ENCODE results near the gene EPB41L1.
A peak's percentile ranks its signal among the peaks of the same experiment; 100 is the strongest.

EPB41L1 gene

DNA sequence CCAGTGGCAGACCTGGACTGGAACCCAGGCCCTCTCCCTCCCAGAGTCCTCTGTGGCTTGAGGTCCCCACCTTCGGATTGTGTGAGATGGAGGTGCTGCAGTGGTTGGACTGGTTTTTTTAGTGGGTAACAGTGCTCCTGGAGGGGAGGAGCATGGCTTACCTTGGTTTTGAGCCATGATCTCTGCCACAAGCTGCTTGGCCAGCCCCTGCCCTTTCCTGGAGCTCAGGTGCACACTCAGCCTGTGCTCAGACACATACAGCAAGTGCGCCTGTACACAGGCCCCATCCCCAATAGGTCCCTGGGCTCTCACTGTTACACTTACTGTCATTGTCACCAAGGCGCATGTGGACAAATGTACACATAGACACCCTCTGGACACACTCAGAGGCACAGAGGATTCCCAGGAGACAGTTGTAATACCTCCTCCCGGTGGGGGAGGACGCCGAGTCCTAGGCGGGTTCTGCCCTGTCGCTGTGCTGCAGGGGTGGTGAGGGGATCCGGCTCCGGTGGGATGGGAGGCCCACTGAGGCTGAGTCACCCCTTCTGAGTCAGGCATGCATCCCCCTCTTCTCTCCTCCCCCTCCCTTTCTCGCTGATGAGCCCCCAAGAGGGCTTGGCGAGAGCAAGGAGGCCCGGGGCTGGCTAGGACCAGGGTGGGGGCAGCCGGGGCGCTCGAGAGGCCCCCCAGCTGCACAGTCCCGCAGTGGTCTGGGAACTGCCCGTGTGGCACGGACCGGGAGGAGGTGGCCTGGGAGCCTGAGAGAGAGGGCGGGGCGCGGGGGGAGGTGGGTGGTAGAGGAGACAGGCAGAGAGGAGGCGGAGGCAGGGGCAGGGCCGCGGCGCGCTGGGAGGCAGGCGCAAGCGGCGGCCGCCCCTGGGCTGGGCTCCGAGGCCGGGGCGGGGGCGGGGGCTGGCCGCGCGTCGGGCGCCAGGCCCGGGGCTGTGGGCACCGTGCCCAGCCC, 522 bp upstream of the EPB41L1 start:
- CTCF ChIA-PET, result interaction anchor here (1.4 kb wide), 1 partner anchor 161 kb away, joined by 3 read pairs; no protein-coding TSS in a partner anchor
- DNase-seq, result peak; percentile 52
- Mint-ChIP-seq H3K36me3 (no peaks in the 10 kb centered on the region), H3K4me3 (no peak overlapping the region), H3K27ac (no peak overlapping the region), H3K9me3 (no peaks in the 10 kb centered on the region), H3K27me3 (peaks cover 66% of the 10 kb centered on the region), H3K4me1 (peaks cover 2% of the 10 kb centered on the region)

DNA sequence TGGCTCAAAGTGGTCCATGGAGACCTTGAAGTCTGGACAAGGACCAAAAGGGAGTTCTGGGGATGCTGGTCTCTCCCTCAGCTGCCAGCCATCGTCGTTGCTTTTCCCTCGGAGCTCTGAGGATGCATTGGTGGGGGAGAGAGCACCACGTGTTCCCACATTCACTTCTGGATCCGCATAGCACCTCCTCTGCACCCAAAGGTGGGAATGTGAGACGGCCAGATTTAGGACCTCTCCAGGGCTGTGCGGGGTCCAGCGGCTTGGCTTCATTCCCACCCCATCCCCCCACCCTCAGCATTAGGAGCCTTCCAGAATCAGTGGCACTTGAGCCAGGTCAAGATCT, 1.1 kb downstream of the EPB41L1 start:
- Mint-ChIP-seq H3K9me3 (no peaks in the 10 kb centered on the region), H3K27me3 (peaks cover 65% of the 10 kb centered on the region)

DNA sequence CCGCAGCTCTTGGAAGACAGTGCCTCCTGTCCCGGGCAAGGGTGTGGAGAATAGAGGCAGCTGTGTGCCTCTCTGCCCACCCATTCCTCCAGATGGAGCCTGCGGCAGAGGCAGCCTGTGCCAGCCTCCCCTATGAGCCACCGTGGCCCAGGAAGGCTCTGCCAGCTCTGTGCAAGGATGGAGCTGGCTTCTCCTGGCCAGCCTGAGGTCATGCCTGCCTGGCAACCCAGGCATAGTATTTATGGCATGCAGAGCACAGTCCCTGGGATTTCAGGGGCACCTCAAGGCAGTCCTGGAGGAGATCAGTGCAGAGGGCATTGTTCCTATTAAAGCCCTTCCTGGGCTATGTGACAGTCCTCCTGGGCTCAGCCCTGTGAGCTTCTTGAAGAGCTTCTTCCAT, 1.5 kb downstream of the EPB41L1 start:
- Mint-ChIP-seq H3K9me3 (no peaks in the 10 kb centered on the region), H3K4me1 (peaks cover 2% of the 10 kb centered on the region), H3K36me3 (no peaks in the 10 kb centered on the region), H3K4me3 (no peak overlapping the region), H3K27ac (no peak overlapping the region), H3K27me3 (peaks cover 61% of the 10 kb centered on the region)
- CTCF ChIA-PET, result interaction anchor here (0.6 to 4.4 kb wide), 16 partner anchors 9 to 244 kb away, joined by 3 to 26 read pairs (median 4); no protein-coding TSS in a partner anchor
- DNase-seq, result no peak

More for the DNA sequence above, 1.1 kb downstream of the EPB41L1 start:
- Mint-ChIP-seq H3K36me3 (no peaks in the 10 kb centered on the region), H3K4me3 (no peak overlapping the region), H3K4me1 (peaks cover 2% of the 10 kb centered on the region), H3K27ac (no peak overlapping the region)
- CTCF ChIA-PET, result interaction anchor here (0.8 to 4.4 kb wide), 9 partner anchors 10 to 163 kb away, joined by 3 to 26 read pairs (median 4); no protein-coding TSS in a partner anchor
- DNase-seq, result no peak

DNA sequence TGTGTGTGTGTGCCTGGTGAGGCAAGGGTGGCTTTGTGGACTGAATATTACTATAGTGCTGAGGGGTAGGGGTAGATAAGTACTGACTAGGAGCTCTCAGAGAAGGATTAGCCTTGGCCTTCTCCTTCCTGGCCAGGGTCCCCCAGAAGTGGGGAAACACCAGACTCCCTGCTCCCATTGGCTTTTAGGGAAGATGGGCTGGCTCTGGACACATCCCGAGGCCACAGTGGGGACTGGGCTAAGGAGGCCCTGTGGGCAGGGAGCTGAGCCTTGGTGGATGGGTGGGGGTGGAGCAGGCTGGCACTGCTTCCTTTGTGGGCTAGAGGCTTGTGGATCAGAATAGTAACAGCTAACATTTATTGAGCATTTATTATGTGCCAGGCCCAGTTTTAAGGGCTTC, 3.1 kb downstream of the EPB41L1 start:
- H3K27me3 Mint-ChIP-seq, result peaks cover 55% of the 10 kb centered on the region
- H3K36me3 Mint-ChIP-seq, result no peaks in the 10 kb centered on the region
- CTCF ChIA-PET, result interaction anchor here (0.7 to 4.4 kb wide), 8 partner anchors 10 to 282 kb away, joined by 3 to 26 read pairs (median 9); no protein-coding TSS in a partner anchor
- peaks cover 2% of the 10 kb centered on the region for H3K4me1 Mint-ChIP-seq
- no peak overlapping the region for H3K4me3 Mint-ChIP-seq
- H3K27ac Mint-ChIP-seq, result no peak overlapping the region
- H3K9me3 Mint-ChIP-seq, result no peaks in the 10 kb centered on the region
- DNase-seq, result no peak

DNA sequence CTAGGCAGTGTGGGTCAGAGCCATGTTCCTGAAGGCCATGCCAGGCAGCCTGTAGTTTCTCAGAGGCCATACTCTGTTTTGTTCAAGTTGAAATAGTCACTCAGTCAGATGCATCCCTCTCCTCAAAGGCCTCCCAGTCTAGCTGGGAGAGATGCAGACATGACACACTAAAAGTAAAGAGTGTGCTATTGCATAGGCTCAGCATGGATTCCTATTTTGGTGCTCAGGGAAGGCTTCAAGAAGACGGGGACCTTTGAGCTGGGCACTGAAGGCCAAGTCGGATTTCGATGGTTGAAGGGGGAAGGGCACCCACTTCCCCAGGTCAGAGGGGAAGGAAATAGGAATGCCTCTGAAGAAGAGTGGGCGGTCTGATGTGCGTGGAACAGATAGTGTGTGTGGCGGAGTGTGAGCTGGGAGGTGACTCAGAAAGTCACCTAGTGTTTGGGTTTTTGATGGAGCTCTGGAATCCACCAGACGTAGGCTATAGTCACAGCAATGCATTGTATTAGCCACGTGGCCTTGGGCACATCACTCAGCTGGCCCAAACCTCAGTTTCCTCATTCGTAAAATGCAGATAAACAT, 3.7 kb downstream of the EPB41L1 start:
- CTCF ChIA-PET, result interaction anchor here (0.6 to 4.4 kb wide), 10 partner anchors 9 to 281 kb away, joined by 3 to 26 read pairs (median 6); no protein-coding TSS in a partner anchor
- H3K4me1 Mint-ChIP-seq, result peaks cover 2% of the 10 kb centered on the region
- no peak overlapping the region for H3K27ac Mint-ChIP-seq
- peaks cover 52% of the 10 kb centered on the region for H3K27me3 Mint-ChIP-seq
- DNase-seq, result no peak
- no peaks in the 10 kb centered on the region for H3K9me3 Mint-ChIP-seq
- H3K36me3 Mint-ChIP-seq, result no peaks in the 10 kb centered on the region
- no peak overlapping the region for H3K4me3 Mint-ChIP-seq

GRCh38 chr20:36159833-36160232, 5.3 kb downstream of the EPB41L1 start:
- Mint-ChIP-seq H3K4me3 (no peak overlapping the region), H3K9me3 (no peaks in the 10 kb centered on the region), H3K36me3 (no peaks in the 10 kb centered on the region), H3K27ac (no peak overlapping the region), H3K27me3 (peaks cover 47% of the 10 kb centered on the region), H3K4me1 (peaks cover 2% of the 10 kb centered on the region)
- no peak for DNase-seq
- CTCF ChIA-PET, result interaction anchor here (1.0 to 3.0 kb wide), 2 partner anchors 24 to 280 kb away, joined by 6 to 9 read pairs; no protein-coding TSS in a partner anchor

- CTCF ChIA-PET, result interaction anchor here (2.0 kb wide), 1 partner anchor 37 kb away, joined by 7 read pairs; no protein-coding TSS in a partner anchor
- Mint-ChIP-seq H3K9me3 (no peaks in the 10 kb centered on the region), H3K4me1 (no peaks in the 10 kb centered on the region), H3K27me3 (peaks cover 34% of the 10 kb centered on the region), H3K36me3 (no peaks in the 10 kb centered on the region), H3K27ac (no peak overlapping the region), H3K4me3 (no peak overlapping the region)
- DNase-seq, result no peak
These were observed 7.9 kb downstream of the EPB41L1 start for GRCh38 chr20:36162272-36162966.

GRCh38 chr20:36167902-36168503, 13.5 kb downstream of the EPB41L1 start:
- CTCF ChIA-PET, result interaction anchor here (1.3 to 1.5 kb wide), 2 partner anchors 10 to 173 kb away, joined by 3 to 4 read pairs; no protein-coding TSS in a partner anchor
- H3K4me1 Mint-ChIP-seq, result peaks cover 1% of the 10 kb centered on the region
- DNase-seq, result no peak
- H3K27me3 Mint-ChIP-seq, result peaks cover 40% of the 10 kb centered on the region
- H3K9me3 Mint-ChIP-seq, result no peaks in the 10 kb centered on the region
- H3K27ac Mint-ChIP-seq, result no peak overlapping the region
- no peak overlapping the region for H3K4me3 Mint-ChIP-seq
- no peaks in the 10 kb centered on the region for H3K36me3 Mint-ChIP-seq

DNA sequence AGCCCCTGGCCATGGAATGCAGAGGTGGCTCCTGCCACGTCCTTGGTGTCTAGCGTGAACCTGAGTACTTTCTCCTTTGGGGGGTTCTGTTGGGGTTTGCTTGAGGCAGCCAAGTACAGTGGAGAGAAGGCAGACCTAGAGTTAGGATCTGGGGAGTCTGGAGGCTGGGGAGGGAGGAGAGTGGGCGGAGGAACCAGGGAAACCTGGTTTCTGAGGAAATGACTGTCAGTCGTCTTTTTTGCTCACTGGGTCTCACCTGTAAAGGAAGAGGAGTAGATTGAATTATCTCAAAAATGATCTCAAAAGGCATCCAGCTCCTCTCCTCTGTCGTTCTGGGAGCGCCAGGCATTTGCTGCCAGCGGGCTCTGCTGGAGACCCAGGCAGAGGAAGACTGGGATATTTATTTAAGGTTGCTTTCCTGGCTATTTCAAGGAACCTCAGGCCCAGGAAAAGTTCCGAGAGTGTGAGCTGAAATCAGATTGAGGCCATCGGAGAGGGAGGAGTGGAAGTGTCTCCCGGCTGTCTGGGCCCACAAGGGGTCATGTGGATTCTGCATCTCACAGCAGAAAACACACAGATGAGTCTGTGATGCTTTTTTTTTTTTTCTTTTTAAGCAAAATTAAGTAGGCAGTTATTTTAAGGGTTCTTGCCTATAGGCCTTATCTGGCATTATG, 16.1 kb downstream of the EPB41L1 start:
- DNase-seq, result no peak
- CTCF ChIA-PET, result no interaction called here
- Mint-ChIP-seq H3K36me3 (no peaks in the 10 kb centered on the region), H3K27me3 (peaks cover 41% of the 10 kb centered on the region), H3K27ac (no peak overlapping the region), H3K9me3 (no peaks in the 10 kb centered on the region), H3K4me3 (no peak overlapping the region), H3K4me1 (peaks cover 7% of the 10 kb centered on the region)

- H3K4me3 Mint-ChIP-seq, result no peak overlapping the region
These were observed 19.0 kb downstream of the EPB41L1 start for GRCh38 chr20:36173451-36173933.

GRCh38 chr20:36175016-36175415, 20.5 kb downstream of the EPB41L1 start:
- Mint-ChIP-seq H3K4me1 (peaks cover 7% of the 10 kb centered on the region), H3K36me3 (no peaks in the 10 kb centered on the region), H3K4me3 (no peak overlapping the region), H3K27me3 (peaks cover 32% of the 10 kb centered on the region), H3K27ac (no peak overlapping the region), H3K9me3 (no peaks in the 10 kb centered on the region)
- DNase-seq, result no peak
- CTCF ChIA-PET, result interaction anchor here (0.7 kb wide), 1 partner anchor 776 kb away, joined by 3 read pairs; no protein-coding TSS in a partner anchor

More at GRCh38 chr20:36173451-36173933, 19.0 kb downstream of the EPB41L1 start:
- Mint-ChIP-seq H3K27ac (peak overlapping the region; percentile 16), H3K36me3 (no peaks in the 10 kb centered on the region), H3K9me3 (no peaks in the 10 kb centered on the region), H3K4me1 (peaks cover 7% of the 10 kb centered on the region), H3K27me3 (peaks cover 35% of the 10 kb centered on the region)
- DNase-seq, result peak; percentile 40
- CTCF ChIA-PET, result interaction anchor here (0.7 kb wide), 1 partner anchor 17 kb away, joined by 3 read pairs; no protein-coding TSS in a partner anchor

- no peak for DNase-seq
- peaks cover 32% of the 10 kb centered on the region for H3K27me3 Mint-ChIP-seq
- H3K27ac Mint-ChIP-seq, result no peak overlapping the region
- H3K4me3 Mint-ChIP-seq, result no peak overlapping the region
- H3K4me1 Mint-ChIP-seq, result peaks cover 7% of the 10 kb centered on the region
- H3K9me3 Mint-ChIP-seq, result no peaks in the 10 kb centered on the region
- no peaks in the 10 kb centered on the region for H3K36me3 Mint-ChIP-seq
- CTCF ChIA-PET, result no interaction called here
These were observed 21.0 kb downstream of the EPB41L1 start for GRCh38 chr20:36175475-36175995.

GRCh38 chr20:36177716-36178115, 23.2 kb downstream of the EPB41L1 start:
- peaks cover 27% of the 10 kb centered on the region for H3K27me3 Mint-ChIP-seq
- CTCF ChIA-PET, result interaction anchor here (0.6 kb wide), 2 partner anchors 9 to 99 kb away, joined by 3 read pairs; no protein-coding TSS in a partner anchor
- no peak for DNase-seq
- H3K4me3 Mint-ChIP-seq, result no peak overlapping the region
- H3K27ac Mint-ChIP-seq, result no peak overlapping the region
- H3K4me1 Mint-ChIP-seq, result peaks cover 7% of the 10 kb centered on the region
- H3K36me3 Mint-ChIP-seq, result no peaks in the 10 kb centered on the region
- no peaks in the 10 kb centered on the region for H3K9me3 Mint-ChIP-seq
